HG03575 (cell line): Measurements from ENCODE around the gene POGLUT2.
"Not testable (repeated sequence)": the region's sequence is repeated elsewhere in the genome, so short reads cannot be mapped to it uniquely, and the experiment has no call there.

Experiments used
- ATAC-seq: cut with Tn5 transposase; IDR thresholded peaks from one replicate; pipeline ENCODE4 v1.9.1; 2021; ENCODE audit not compliant: unreplicated experiment, insufficient number of reproducible peaks, low FRiP score; ENCODE audit errors: extremely low read depth

Gene POGLUT2

DNA sequence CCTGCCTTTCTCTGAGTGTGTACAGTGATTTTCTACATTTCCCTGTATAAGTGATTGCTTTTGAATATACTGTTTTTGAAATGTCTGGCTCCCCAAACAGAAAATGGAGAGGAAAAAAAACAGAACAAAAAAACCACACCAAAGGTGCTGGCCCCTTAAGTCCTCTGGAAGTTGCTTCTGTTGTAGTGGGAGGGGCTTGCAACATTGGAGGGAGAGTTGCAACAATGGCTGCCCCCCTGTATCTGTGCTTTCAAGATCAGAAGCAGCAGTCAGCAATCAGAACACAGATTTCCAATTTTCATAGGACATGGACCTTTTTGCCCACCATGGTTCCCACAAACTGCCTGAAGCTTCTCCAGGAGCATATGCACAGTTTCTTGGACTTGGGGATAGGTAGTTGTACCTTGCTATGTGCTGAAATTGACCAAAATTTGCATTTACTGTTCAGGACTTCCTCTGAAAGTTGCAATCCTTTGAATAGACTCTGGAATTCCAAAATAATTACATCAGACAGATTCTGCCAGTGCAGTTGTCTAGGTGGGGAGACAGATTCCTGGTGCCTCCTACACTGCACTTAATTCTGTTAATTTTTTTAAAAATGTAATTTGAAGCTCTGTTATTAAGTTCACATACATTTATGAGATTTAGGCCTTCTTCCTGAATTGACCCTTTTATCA is 14.0 kb upstream of the POGLUT2 start:
- ATAC-seq = no peak

GRCh38 chr13:102807699-102808098 is 8.9 kb upstream of the POGLUT2 start:
- no peak for ATAC-seq

DNA sequence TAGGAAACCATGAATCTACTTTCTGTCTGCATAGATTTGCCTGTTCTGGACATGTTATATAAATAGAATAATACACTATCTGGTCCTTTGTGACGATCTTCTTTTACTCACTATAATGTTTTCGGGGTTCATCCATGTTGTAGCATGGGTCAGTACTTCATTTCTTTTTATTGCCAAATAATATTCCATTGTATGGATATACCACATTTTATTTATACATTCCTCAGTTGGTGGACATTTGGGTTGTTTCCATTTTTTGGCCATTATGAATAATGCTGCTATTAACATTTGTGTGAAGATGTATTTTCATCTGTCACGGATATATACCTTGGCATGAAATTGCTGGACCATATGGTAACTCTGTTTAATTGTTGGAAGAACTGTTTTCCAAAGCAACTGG is 6.9 kb upstream of the POGLUT2 start:
- no peak for ATAC-seq

DNA sequence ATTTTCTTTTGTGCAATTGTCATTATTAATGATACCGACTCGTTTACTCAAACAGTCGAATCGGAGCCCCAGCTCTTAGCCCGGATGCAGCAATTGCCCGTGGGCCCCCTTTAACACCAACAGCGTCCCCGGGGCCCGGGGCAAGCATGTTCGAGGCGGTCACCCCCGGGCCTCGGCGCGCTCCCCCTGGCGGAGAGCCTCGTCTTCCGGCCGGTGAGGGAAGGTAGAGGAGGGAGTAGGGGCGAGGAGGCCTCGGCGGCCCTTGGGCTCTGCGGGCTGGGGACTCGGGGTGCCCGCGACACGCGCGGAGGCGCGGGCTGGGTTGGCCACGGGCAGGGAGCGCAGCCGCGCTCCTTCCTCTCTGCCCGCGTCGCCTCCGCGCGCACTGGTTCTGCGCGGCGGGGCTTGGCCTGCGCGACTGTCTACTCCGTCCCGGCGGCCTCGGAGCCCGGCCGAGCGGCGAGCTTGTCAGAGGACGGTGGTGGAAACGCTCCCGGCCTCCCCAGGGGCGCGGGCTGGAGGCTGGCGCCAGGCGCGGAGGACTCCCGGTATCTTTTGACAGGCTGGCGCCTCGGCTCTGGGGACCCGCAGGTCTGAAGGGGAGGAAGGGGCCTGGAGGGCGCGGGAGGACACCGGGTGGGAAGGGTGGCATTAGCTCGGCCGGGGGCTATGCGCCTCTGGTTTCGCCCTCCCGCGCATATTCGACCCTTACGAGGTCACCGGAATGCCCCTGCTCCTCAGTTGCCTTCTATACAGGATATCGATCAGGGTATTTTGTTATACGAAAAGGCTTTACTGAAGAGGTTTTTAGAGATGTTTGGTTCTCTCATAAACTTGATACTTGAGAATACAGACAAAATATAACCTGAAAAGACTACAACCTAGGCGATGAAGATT is 1.6 kb upstream of the POGLUT2 start:
- ATAC-seq = peak; percentile 63

DNA sequence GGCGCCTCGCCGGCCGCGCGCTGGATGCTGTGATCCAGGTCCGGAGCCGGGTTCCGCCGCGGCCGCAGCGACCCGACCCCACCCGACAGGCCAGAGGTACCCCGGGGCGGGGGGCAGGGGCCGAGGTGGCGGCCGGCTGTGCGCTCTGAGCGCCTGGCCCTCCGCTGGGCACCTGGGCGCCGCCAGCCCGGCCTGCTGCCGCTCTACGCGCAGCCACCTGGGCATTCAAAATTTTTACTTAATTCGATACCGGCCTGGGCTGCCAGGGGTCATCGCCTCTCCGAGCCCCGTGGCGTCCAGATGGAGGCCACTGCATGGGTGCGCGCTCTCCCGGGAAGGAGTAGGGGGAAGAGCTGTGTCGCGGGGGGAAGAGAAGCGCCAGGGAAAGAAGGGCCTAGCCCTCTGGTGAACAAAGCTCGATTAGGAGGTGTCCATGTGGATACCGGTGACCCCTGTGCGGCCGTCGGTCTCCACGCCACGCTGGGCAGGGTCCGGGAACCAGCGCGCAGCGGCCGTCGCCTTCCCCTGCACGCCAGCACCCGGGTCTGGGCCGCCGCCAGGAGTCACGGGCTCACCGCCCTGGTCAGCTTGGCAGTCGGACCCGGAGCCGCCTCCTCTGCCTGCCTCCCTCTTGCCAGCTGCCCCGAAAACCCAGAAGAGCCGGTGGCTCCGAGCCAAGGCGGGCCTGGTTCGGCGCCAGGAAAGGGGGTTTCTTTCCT is 809 bp upstream of the POGLUT2 start:
- no peak for ATAC-seq

GRCh38 chr13:102793611-102794355 is 5.0 kb downstream of the POGLUT2 start:
- no peak for ATAC-seq

DNA sequence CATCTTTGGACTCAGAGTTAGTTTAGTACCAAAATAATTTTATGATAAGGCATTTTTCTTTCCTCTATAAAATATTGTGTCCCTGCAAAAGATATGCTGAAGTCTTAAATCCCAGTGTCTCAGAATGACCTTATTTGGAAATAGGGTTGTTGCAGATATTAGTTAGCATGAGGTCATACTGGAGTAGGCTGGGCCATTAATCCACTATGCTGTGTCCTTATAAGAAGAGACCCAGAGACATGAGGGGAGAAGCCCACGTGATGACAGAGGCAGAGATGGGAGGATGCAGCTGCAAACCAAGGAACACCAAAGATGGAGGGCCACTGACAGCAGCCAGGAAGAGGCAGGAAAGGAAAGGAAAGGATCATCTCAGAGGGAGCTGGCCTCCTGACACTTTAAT is 6.4 kb downstream of the POGLUT2 start:
- no peak for ATAC-seq

DNA sequence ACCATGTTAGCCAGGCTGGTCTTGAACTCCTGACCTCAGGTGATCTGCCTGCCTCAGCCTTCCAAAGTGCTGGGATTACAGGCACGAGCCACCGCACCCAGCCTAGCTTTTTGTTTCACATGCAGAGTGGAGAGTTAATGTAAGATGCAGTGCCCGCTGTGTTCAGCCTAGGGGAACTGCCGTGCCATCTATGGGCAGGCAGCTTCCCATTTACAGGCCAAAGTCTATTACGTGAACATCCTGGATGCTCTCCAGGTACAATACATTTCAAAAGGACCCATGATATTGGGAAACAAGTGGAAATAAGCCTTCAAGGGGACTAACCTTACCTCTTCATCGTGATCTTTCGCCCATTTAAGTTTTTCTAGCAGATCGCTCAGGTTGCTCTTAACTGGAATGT is 10.1 kb downstream of the POGLUT2 start:
- ATAC-seq = no peak

DNA sequence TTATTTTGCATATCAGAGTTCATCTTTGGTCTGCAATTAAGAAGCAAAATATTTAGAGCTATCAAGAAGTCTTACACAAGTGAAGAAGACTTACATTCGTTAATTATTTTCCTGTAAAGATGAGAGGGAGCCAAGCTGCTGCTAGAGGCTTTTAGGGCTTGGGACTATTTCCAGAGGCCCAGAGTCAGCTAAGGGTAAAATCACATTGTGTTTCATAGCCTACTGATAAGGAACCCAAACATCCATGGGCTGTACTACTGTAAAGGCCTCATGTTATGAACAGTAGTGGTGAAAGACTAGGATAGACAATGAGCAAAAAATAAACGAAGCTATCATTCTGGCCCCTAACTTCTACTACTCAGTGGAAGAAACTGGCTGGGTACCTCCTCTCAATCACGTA is 14.3 kb downstream of the POGLUT2 start:
- no peak for ATAC-seq

DNA sequence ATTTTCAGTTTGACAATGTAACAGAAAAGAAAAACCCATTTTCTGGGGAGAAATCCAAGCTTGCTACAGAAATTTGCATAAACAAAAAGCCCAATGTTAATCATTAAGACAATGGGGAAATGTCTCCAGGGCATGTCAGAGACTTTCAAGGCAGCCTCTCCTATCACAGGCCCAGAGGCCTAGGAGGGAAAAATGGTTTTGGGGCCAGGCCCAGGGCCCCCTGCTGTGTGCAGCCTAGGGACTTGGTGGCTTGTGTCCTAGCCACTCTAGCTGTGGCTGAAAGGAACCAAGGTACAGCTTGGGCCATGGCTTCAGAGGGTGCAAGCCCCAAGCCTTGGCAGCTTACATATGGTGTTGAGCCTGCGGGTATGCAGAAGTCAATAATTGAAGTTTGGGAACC is 17.2 kb downstream of the POGLUT2 start:
- ATAC-seq = no peak

- not testable (repeated sequence) for ATAC-seq
These were observed 18.1 kb downstream of the POGLUT2 start for GRCh38 chr13:102780656-102781055.

- ATAC-seq = no peak
These were observed 19.2 kb downstream of the POGLUT2 start for GRCh38 chr13:102779436-102780159.

GRCh38 chr13:102777736-102778135 is 21.0 kb downstream of the POGLUT2 start:
- ATAC-seq = no peak

GRCh38 chr13:102776271-102776670 is 22.5 kb downstream of the POGLUT2 start:
- ATAC-seq = no peak

DNA sequence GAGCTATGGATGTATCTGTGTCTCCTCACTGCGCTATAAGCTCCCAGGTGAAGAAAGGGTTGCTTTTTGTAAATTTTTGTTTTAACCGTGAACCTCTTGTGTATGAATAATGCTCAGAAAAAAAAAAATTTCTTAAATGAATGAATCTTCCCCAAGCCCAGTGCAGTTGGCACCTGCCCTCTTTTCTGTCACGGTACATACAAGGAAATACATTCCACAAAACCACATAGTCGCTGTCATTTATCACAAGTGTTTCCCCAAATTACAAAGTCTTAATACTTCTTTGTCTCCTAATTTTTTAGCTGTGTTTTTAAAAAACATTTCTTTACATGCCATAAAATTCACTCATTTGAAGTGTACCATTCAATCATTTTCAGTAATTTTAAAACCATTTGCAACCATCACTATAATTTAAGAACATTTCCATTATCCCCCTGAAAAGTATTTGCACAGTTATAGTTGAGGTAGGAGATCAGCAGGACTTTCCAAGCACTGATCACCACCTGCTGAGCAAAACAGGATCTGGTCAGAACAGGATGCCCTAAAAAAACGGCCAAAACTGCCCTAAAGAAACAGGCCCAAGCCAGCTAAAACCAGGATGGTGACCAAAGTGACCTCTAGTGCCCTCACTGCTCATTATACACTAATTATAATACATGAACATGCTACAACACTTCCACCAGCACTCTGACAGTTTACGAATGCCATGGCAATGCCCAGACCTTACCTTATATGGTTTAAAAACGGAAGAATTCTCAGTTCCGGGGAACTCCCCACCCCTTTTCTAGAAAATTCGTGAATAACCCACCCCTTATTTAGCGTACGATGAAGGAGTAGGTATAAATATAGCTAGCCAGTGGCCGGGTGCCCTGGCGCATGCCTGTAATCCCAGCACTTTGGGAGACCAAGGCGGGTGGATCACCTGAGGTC is 23.9 kb downstream of the POGLUT2 start:
- ATAC-seq = no peak

DNA sequence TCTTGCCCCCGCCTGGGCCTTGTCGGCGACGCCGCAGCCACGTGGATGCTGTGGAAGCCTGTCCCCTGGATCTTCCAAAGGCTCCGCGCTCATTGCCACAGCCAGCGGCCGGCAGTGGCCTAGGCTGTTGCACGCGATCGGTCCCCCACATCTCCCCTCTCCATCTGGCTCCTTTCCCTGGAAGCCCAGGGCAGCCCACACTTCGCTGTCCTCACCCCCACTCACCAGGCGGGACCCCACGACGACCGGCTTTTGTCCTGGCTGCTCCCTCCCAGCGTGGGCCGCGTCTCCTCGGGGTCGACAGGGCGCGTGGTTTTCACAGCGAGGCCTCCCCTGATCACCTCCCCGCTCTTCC is 24.6 kb downstream of the POGLUT2 start:
- ATAC-seq = no peak

DNA sequence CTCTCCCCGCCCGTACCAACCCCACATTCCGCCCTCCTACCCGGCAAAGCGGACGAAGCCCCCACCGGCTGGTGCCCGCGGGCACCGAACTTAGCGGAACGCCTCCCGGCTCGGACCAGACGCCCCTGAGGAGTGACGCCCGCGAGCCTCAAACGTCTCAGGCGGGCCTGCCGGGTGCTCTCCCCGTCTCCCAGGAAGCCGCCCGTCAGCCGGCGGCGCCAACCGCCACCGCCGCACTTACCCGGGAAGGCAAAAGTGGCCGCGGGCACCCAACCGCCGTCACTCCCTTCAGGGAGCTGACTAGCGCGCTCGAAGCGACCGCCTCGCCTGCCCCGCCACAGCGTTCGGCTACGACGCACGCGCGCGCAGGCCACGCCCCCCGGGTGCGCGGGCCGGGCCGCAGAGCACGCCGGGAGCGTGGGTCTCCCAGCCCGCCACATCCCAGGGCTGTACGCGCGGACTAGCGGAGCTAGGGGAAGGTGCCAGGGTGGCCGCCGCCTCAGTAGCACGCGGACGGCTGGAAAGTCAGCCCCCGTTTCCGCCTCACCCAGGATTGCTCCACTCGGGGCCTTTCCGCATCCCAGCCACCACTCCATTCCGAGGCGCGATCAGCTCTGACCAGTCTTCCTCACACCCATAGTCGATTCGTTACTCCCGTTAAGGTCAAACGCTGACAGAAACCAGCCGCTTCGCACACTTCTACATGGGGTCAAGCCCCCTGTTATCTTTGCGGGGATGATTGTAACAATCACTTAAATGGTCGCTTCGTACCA is 25.1 kb downstream of the POGLUT2 start, which contains the start of gene TEX30:
TEX30 (minus strand) TSS at position 346 of the 773 bp plus-strand sequence. CDS start 3,760 bp downstream, outside the sequence.
- peak; percentile 61 for ATAC-seq
